Renal cortex interstitium (tissue), 11 donors: ENCODE measurements around the gene OXLD1. TPM values are rescaled to one million over a fixed set of nuclear protein-coding genes. Genes with fewer than 3 reads are reported as not detected.
"Not testable (repeated sequence)": the region's sequence is repeated elsewhere in the genome, so short reads cannot be mapped to it uniquely, and the experiment has no call there.

Experiments
- DNase-seq, 11 donors: peaks; one replicate each; pipeline ENCODE4 v3.0.0-alpha.2; 2013; ENCODE audit warnings: low read depth in 9 of 11, low spot score in 4 of 11; ENCODE audit errors: extremely low read depth in 1 of 11
- polyA plus RNA-seq, 3 donors: library from polyadenylated mRNA; unstranded; fragments of 120-200 nt; gene quantifications; one replicate each; pipeline ENCODE4 v1.2.1, GENCODE V29; 2013; ENCODE audit not compliant: insufficient read length in 3 of 3

OXLD1 gene
- polyA plus RNA-seq, 3 donors: 12.5 to 22.3 (median 17.8) TPM

- DNase-seq: no peak
Measured at GRCh38 chr17:81690549-81690948, 24.1 kb upstream of the OXLD1 start.

DNA sequence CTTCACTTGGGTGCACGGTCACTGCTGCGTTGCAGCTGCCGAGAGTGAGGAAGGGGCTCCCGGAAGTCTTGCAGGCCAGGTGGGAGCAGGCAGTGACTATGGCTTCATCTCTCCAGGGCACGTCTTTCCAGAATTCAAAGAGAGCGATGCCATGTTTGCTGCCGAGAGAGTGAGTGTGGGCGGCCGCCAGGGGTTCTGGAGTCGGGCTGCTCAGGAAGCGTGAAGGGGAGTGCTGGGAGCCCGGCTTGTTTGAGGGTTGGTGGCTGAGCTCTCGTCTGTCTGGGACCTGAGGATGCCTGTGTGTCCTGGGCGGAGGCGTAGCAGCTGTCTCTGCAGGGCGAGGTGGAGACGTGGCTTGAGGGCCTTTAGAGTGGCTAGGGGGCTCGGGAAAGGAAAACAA lies 23.7 kb upstream of the OXLD1 start:
- DNase-seq: no peak

DNA sequence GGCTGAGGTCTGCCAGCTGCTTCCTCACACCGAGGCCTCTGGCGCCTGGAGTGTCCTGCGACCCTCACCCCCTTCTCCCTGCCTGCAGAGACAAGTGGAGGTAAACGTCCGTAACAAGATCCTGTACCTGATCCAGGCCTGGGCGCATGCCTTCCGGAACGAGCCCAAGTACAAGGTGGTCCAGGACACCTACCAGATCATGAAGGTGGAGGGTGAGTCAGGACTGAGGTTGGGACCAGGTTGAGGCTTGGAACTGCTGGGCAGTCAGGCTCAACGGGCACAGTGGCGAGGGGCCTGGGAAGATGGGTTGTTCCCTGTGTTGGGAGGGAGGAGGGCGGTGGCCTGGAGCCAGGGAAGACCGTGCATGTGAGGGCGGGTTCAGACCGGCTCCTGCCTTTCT lies 22.2 kb upstream of the OXLD1 start:
- no peak for DNase-seq

DNA sequence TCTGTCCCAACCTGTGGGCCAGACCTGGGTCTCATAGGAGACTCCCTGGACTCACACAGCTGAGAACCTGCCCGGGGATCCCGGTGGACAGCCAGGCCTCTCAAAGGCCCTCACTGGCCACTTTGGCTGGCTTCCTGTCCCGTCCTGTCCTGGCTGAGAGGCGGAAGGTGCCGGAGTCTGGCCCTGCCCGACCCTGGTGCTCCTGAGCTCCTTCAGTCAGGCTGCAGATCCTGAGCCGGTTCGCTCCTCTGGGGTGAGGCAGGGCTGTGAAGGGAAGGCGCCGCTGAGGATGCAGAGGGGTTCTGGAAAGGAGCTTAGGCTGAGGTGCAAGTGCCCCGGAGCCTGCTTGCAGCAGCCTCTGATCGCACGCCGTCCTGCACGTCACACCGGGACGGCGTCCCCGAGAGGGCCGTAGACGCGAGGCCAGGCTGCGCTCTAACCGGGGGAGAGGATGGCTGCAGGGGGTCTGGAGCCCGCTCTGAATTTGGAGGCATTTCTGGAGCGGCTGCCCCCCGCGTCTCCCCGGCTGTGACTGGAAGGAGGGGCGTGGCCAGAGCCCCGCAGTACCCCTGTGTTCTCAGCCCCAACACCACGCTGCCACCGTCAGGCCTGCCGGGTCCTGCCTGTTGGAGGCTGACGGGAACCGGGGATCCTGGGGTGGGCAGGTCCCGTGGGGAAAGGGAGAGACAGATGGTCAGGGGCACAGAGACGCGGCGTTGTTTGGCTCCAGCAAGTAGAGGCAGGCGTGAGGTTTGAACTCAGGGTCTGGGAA lies 21.6 kb upstream of the OXLD1 start:
- DNase-seq: no peak

GRCh38 chr17:81686614-81687013 lies 20.2 kb upstream of the OXLD1 start:
- no peak for DNase-seq

DNA sequence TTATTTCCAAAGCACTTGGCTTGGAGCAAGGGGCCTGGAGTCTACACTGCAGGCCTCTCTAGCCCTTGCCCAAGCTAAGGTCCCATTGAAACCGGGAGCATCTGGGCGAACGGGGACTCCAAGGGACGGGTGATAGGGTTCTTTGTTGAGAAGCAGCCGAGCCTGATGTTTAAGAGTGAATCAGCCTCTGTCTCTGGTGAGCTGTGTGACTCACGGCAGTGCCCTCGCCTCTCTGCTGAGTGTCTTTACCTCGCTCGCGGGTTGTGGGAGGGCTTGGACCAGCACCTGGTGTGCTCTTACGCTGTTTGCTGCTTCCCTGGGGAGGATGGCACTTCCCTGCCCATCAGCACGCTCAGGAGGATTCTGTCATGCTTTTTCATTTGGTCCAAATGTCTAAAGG lies 18.7 kb upstream of the OXLD1 start:
- DNase-seq: no peak

GRCh38 chr17:81684442-81684911 lies 18.1 kb upstream of the OXLD1 start:
- no peak for DNase-seq

DNA sequence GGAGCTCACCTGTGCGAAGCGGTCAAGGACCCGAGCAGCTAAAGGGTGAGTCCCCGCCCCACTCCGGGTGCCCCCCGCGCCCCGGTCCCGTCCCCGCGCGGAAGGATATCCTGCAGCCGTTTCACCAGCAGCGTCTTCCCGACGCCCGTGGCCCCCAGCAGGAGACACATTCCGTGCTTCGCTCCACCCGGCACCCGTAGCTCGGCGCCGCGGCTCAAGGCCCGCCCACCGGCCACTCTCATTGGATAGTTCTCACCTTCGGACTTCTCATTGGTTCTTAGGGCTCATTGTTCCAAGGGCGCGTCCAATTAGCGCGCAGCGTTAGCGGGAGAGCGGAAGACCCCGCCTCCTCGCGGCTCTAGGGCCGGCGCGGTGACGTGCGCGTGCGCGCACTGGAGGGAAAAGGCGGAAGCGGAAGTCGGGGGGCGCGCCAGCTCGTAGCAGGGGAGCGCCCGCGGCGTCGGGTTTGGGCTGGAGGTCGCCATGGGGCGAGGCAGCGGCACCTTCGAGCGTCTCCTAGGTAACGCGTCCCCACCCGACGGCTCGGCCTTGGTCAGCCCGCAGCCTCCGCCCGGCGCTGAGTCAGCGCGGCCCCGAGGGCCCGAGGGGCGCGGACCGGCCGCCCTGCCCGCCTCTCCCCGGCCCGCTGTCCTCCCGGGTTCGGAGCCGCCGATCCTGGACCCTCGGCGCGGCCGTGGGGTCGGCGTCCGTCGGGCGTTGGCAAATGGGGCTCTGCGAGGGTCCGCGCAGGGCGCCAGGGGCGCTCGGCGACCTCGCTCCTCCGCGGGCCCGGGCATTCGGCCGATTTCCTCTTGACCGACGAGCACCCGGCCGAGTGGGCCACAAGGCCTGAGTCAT lies 17.4 kb upstream of the OXLD1 start, which contains the start of the genes ARL16 and HGS:
TSS of gene ARL16 (minus strand) at position 214 of the 858 bp plus-strand sequence. CDS start at position 170, 44 bp downstream.
TSS of gene HGS (plus strand) at position 428 of the 858 bp plus-strand sequence. CDS start at position 484, 56 bp downstream.
- DNase-seq: peak; percentile 97 to 99 (median 99)

DNA sequence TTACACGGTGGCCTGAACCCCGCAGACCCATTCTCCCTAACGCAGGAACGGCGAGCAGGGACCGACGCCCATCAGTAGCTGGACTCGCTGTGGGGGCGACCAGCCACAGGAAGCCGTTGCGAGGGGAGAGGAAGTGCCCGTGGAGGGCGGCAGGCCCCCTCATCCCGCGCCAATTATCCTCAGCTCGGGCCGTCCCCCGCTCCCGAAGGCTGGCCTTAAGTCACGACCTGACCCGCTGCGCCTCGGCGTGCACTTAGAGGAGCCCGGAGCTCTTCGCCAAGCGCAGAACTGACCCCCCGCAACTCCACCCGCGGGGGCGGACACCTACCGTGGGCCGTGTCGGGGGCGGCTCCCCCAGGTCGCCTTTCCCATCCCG lies 16.8 kb upstream of the OXLD1 start:
- no peak for DNase-seq

DNA sequence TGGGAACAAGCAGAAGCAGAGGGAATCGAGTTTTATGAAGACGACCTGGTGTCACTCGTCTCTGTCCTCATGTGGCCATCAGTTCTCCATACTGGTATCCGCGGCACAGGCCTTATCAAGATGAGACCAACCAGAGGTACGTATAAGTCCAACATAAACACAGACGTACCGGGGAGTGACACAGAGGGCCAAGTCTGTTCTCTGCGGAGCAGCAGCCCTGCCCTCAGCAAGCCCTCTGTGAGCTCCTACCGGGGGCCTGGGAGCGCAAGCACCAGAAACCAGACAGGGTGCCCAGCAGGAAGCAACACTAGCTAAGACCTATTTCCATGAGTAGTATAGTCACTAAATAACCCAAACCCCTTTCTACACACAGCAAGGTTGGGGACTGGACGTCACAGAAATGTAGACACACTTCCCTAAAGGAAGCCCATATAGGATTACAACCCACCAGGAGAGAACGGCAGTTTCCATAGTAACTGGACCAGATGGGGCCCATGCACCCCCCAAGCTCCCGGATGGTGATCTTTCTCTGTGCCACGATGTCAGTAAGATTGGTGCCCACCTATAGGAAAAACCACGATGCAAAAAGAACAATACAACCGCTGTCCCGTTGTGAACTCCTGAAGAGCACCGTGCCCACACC lies 16.3 kb upstream of the OXLD1 start:
- no peak for DNase-seq

DNA sequence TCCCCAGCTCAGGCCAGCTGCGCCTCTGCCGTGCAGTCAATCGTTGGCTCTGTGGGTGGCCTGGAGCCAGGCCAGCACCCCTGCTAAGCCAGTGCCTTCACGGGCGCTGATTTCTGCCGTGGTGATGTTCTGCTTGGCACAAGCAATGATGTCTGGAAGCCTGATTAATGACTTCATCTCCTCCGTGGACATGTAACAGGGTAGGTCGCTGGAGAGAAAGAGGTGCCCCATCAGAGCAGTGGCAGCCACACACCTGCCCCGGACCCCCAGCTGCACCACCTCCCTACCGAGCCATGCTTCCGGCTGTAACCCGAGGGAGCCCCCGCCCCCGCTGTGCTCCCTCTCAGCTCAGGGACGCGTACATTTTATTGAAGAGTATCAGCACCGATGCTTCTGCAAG lies 15.3 kb upstream of the OXLD1 start:
- DNase-seq: no peak

GRCh38 chr17:81680150-81680549 lies 13.7 kb upstream of the OXLD1 start:
- no peak for DNase-seq

DNA sequence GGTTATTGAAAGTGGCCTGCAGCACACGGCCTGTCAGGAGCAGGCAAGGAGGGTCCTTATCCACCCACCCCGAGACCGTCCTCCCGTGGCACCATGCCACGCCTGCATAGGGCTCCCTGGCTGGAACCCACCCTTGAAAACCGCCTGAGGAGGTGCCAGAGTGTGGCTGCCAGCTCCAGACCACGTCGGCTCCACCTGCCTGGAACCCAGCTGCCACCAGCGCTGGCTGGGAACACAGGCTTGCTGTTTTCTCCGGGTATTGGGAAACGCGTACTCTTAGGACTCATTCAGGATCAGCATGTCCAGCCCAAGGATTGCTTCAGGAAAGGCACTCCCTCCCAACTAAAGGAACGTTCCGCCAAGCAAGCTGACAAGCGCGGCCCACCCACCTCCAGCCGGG lies 10.5 kb upstream of the OXLD1 start:
- no peak for DNase-seq

- not testable (repeated sequence) for DNase-seq
Measured at GRCh38 chr17:81675515-81676221, 9.3 kb upstream of the OXLD1 start.

GRCh38 chr17:81673561-81674258 lies 7.3 kb upstream of the OXLD1 start:
- no peak for DNase-seq

- no peak for DNase-seq
Measured at GRCh38 chr17:81672954-81673353, 6.5 kb upstream of the OXLD1 start.

- DNase-seq: no peak
Measured at GRCh38 chr17:81672504-81672903, 6.1 kb upstream of the OXLD1 start.

DNA sequence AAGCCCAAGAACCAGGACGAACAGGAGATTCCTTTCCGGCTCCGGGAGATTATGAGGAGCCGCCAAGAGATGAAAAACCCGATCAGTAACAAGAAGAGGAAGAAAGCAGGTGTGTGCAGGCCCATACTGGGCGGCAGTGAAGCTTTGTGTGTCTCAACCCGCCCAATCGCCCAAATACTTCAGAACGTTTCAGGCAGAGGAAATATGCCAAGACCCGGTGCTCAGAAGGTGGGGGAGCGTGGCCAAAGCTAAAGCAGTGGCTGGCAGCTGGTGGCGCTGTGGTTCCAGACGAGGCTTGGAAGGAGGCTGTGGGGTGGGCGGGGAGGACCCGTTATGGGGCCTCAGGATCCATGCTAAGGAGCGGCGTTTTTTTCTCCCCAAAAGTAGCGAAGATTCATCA lies 1.3 kb upstream of the OXLD1 start:
- no peak for DNase-seq

DNA sequence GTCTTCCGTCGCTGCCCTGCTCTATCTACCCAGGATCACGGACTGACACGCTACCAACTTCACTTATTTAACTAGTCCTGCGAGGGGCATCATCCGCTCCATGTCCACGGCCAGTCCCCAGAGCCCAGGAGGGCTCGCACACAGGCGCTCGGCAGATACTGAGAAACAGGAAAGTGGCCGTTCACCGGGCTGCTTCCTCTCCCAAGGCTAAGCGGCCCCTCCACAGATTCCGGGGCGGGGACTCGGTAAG lies 388 bp downstream of the OXLD1 start:
- no peak for DNase-seq
